OCI-LY3 (cell line): ENCODE measurements around the gene HBG1.

ENCODE experiments used
- H2AFZ ChIP-seq: fragments of 200-600, 300-600 bp; shearing (Covaris generic); 2 replicates; pipeline ENCODE4 v1.6.0; 2014; ENCODE audit warnings: antibody characterized with exemption, low read depth, low read length
- H3K27ac ChIP-seq: fragments of 200-600, 300-600 bp; sonication (generic); 2 replicates; pipeline ENCODE4 v1.5.1; 2014; ENCODE audit warnings: mild to moderate bottlenecking, low read length, moderate library complexity, mixed read lengths
- H3K27me3 ChIP-seq: fragments of 200-600, 300-600 bp; sonication (generic); 2 replicates; pipeline ENCODE4 v1.6.1; 2014; ENCODE audit warnings: low read depth, low read length, mixed read lengths
- H3K36me3 ChIP-seq: fragments of 200-600, 300-600 bp; sonication (generic); replicated peaks from 2 replicates; pipeline ENCODE3; 2014; ENCODE audit warnings: low read depth, low read length, mixed read lengths
- H3K4me1 ChIP-seq: fragments of 300-600, 200-600 bp; sonication (generic); 2 replicates; pipeline ENCODE4 v1.6.1; 2014; ENCODE audit warnings: low read length, mixed read lengths
- H3K4me2 ChIP-seq: fragments of 200-600, 300-600 bp; sonication (generic); 2 replicates; pipeline ENCODE4 v1.6.1; 2014; ENCODE audit warnings: low read length, mixed read lengths
- H3K4me3 ChIP-seq: fragments of 300-600, 200-600 bp; sonication (generic); 2 replicates; pipeline ENCODE4 v1.5.1; 2014; ENCODE audit warnings: antibody characterized with exemption, mild to moderate bottlenecking, low read length, moderate library complexity
- H3K79me2 ChIP-seq: fragments of 300-600, 200-600 bp; shearing (Covaris generic); 2 replicates; pipeline ENCODE4 v1.6.1; 2014; ENCODE audit warnings: mild to moderate bottlenecking, low read length, mixed read lengths
- H3K9ac ChIP-seq: fragments of 300-600, 200-600 bp; shearing (Covaris generic); 2 replicates; pipeline ENCODE4 v1.6.0; 2014; ENCODE audit warnings: mild to moderate bottlenecking, low read length, moderate library complexity
- H3K9me3 ChIP-seq: fragments of 200-600, 300-600 bp; shearing (Covaris generic); 2 replicates; pipeline ENCODE4 v1.6.1; 2014; ENCODE audit warnings: low read length, mixed read lengths; ENCODE audit not compliant: insufficient read depth
- H4K20me1 ChIP-seq: fragments of 200-600, 300-600 bp; sonication (generic); 2 replicates; pipeline ENCODE4 v1.6.1; 2016; ENCODE audit warnings: low read length, mixed read lengths; ENCODE audit not compliant: insufficient read depth
- CTCF ChIP-seq: fragments of 200-600, 300-600 bp; sonication (generic); IDR thresholded peaks from 2 replicates; pipeline ENCODE4 v1.5.1; 2014; ENCODE audit warnings: antibody characterized with exemption, low read length, low read depth
- EZH2phosphoT487 ChIP-seq: fragments of 200-600 bp; shearing (Covaris generic); IDR thresholded peaks from 2 replicates; pipeline ENCODE4 v1.6.1; 2018; ENCODE audit warnings: antibody characterized with exemption, mixed run types, low read depth

Gene HBG1

GRCh38 chr11:5198285-5198684 lies 51.4 kb downstream of the HBG1 start:
- TF ChIP-seq EZH2phosphoT487 = no peak
- TF ChIP-seq CTCF = no peak
- no peak overlapping the region for H3K4me2 ChIP-seq
- H4K20me1 ChIP-seq = no peaks in the 10 kb centered on the region
- H3K27ac ChIP-seq = no peak overlapping the region
- H3K36me3 ChIP-seq = no peaks in the 10 kb centered on the region
- H3K4me3 ChIP-seq = no peak overlapping the region
- no peaks in the 10 kb centered on the region for H3K79me2 ChIP-seq
- no peaks in the 10 kb centered on the region for H3K4me1 ChIP-seq
- H3K9ac ChIP-seq = no peak overlapping the region
- H3K9me3 ChIP-seq = no peaks in the 10 kb centered on the region
- H3K27me3 ChIP-seq = 0 out of 2 replicates have a peak, but pooled peaks cover 9% of the 10 kb centered on the region
- no peak overlapping the region for H2AFZ ChIP-seq
